PC-9 (cell line): ENCODE data around the gene ELMO1. TPM values are rescaled to one million over a fixed set of nuclear protein-coding genes. Genes with fewer than 3 reads are reported as not detected.

ENCODE experiments used
- BruUV-seq: library from RNA; stranded (reverse); fragments of 400-500 nt; replicated peaks from 2 replicates; lab custom pipeline; 2021; lab: Mats Ljungman, UMichigan
- CTCF ChIA-PET: fragments of 300-600 bp; sonication (Branson Sonifier 250); formaldehyde crosslinking; loops from one replicate; lab custom pipeline; 2022; ENCODE audit warnings: antibody characterized with exemption; lab: Charles Lee
- POLR2A ChIA-PET: fragments of 300-600 bp; sonication (Branson Sonifier 250); formaldehyde crosslinking; loops from one replicate; lab custom pipeline; 2022; ENCODE audit warnings: antibody characterized with exemption; ENCODE audit not compliant: unreplicated experiment; lab: Charles Lee
- DNase-seq, 2 experiments: peaks; one replicate each; pipeline versions ENCODE4 v3.0.0 to v3.0.0-alpha.2; 2015 to 2022; ENCODE audit warnings: mixed read lengths in 1 of 2
- H2AFZ ChIP-seq: fragments of 200-600 bp; sonication (generic); 2 replicates; pipeline ENCODE4 v1.8.1; 2017; ENCODE audit warnings: antibody characterized with exemption
- H3F3A ChIP-seq: fragments of 200-600 bp; sonication (generic); 2 replicates; pipeline ENCODE4 v1.8.1; 2017; ENCODE audit warnings: antibody characterized with exemption, mild to moderate bottlenecking, low read depth; ENCODE audit not compliant: insufficient read depth
- H3K27ac ChIP-seq: fragments of 200-600 bp; sonication (generic); 2 replicates; pipeline ENCODE4 v1.6.1; 2016; ENCODE audit warnings: mixed run types
- H3K27me3 ChIP-seq: fragments of 200-600 bp; sonication (generic); 2 replicates; pipeline ENCODE4 v1.6.1; 2016; ENCODE audit warnings: low read depth, mixed run types; ENCODE audit not compliant: insufficient read depth
- H3K36me3 ChIP-seq: fragments of 200-600 bp; sonication (generic); 2 replicates; pipeline ENCODE4 v1.6.1; 2016; ENCODE audit warnings: low read depth, mixed run types
- H3K4me1 ChIP-seq: fragments of 200-600 bp; sonication (generic); replicated peaks from 2 replicates; pipeline ENCODE4 v1.6.1; 2016; ENCODE audit warnings: mixed run types; ENCODE audit not compliant: insufficient read depth
- H3K4me2 ChIP-seq: fragments of 200-600 bp; sonication (generic); 2 replicates; pipeline ENCODE4 v1.6.1; 2017; ENCODE audit warnings: mixed run types
- H3K4me3 ChIP-seq: fragments of 200-600 bp; sonication (generic); 2 replicates; pipeline ENCODE4 v1.6.1; 2016; ENCODE audit warnings: mixed run types
- H3K79me2 ChIP-seq: fragments of 200-600 bp; sonication (generic); 2 replicates; pipeline ENCODE4 v1.6.1; 2017; ENCODE audit warnings: low read depth, mixed run types
- H3K9me2 ChIP-seq: fragments of 200-600 bp; sonication (generic); 2 replicates; pipeline ENCODE4 v1.8.1; 2017; ENCODE audit warnings: mild to moderate bottlenecking; ENCODE audit not compliant: insufficient read depth
- H3K9me3 ChIP-seq: fragments of 200-600 bp; sonication (generic); 2 replicates; pipeline ENCODE4 v1.8.1; 2016; ENCODE audit warnings: low read depth; ENCODE audit not compliant: insufficient read depth
- H4K20me1 ChIP-seq: fragments of 200-600 bp; sonication (generic); 2 replicates; pipeline ENCODE4 v1.8.1; 2017; ENCODE audit not compliant: insufficient read depth
- EZH2 ChIP-seq: fragments of 200-600 bp; sonication (generic); IDR thresholded peaks from 2 replicates; pipeline ENCODE4 v1.8.0; 2017; ENCODE audit warnings: antibody characterized with exemption, low read depth
- intact Hi-C: fragments of 100-400 bp; cut with micrococcal nuclease; formaldehyde crosslinking; loops from one replicate; pipeline ENCODE4 v1.10.0; 2022; ENCODE audit not compliant: unreplicated experiment
- total RNA-seq: library from RNA; stranded (reverse); gene quantifications from 2 replicates; pipeline ENCODE4 v1.2.3, GENCODE V29; 2021
- TF ChIP-seq, protein P1 (sequence below): fragments of 200-600 bp; sonication (generic); conservative IDR thresholded peaks from 2 replicates; pipeline ENCODE4 v1.6.1; 2017; ENCODE audit warnings: mixed run types, antibody characterized with exemption, mild to moderate bottlenecking, moderate library complexity

ELMO1 gene
- total RNA-seq, 1 experiment from 2014 or later, result 4.8 TPM

DNA sequence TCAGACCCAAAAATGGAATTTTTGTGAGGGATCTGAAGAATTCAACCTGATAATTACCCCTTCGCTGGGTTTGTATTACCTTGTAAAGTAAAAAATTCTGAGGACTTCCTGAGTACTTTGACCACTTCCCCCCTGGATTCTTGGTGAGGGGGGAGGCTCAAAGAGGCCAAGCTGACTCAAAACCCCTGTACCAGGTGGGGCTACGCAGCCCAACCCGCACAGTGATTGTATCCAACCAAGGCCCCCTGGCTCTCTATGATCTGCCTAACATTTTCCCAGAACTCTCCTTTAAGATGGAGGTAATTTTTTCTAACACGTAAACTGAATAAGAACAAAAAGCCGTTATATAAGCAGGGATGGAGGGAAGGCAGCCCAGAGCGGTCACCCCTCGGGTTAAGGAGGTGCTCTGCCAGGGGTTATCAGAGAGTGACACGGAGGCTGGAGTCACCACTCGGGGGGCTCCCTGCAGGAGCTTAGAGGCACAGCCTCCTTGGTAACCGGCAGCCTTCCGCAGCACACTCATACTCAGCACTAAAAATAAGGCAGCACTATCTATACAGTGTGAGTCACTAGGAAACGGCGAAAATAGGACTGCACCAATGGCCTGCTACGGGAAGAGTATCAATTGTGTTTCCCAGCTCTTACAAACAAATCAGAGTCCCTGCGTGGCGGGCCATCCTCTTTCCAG, 255.4 kb downstream of the ELMO1 start:
- H3K9me2 ChIP-seq, result no peaks in the 10 kb centered on the region; the same call in 1 of the 2 replicates
- CTCF ChIA-PET, result no interaction called here
- intact Hi-C loops, result no loop called here
- no peaks in the 10 kb centered on the region for H4K20me1 ChIP-seq
- H3K4me2 ChIP-seq, result no peak overlapping the region
- no peaks in the 10 kb centered on the region for H3K79me2 ChIP-seq
- no peaks in the 10 kb centered on the region for H3F3A ChIP-seq
- no peaks in the 10 kb centered on the region for H3K4me1 ChIP-seq
- no peak overlapping the region for H3K27ac ChIP-seq
- POLR2A ChIA-PET, result no interaction called here
- BruUV-seq, result no TSS peak
- TF ChIP-seq, protein P1, sequence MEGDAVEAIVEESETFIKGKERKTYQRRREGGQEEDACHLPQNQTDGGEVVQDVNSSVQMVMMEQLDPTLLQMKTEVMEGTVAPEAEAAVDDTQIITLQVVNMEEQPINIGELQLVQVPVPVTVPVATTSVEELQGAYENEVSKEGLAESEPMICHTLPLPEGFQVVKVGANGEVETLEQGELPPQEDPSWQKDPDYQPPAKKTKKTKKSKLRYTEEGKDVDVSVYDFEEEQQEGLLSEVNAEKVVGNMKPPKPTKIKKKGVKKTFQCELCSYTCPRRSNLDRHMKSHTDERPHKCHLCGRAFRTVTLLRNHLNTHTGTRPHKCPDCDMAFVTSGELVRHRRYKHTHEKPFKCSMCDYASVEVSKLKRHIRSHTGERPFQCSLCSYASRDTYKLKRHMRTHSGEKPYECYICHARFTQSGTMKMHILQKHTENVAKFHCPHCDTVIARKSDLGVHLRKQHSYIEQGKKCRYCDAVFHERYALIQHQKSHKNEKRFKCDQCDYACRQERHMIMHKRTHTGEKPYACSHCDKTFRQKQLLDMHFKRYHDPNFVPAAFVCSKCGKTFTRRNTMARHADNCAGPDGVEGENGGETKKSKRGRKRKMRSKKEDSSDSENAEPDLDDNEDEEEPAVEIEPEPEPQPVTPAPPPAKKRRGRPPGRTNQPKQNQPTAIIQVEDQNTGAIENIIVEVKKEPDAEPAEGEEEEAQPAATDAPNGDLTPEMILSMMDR, result no peak
- no peak for TF ChIP-seq EZH2
- H3K27me3 ChIP-seq, result peaks cover 41% of the 10 kb centered on the region
- no peak overlapping the region for H2AFZ ChIP-seq
- no peak overlapping the region for H3K4me3 ChIP-seq
- no peak for DNase-seq
- no peaks in the 10 kb centered on the region for H3K36me3 ChIP-seq
- no peaks in the 10 kb centered on the region for H3K9me3 ChIP-seq

DNA sequence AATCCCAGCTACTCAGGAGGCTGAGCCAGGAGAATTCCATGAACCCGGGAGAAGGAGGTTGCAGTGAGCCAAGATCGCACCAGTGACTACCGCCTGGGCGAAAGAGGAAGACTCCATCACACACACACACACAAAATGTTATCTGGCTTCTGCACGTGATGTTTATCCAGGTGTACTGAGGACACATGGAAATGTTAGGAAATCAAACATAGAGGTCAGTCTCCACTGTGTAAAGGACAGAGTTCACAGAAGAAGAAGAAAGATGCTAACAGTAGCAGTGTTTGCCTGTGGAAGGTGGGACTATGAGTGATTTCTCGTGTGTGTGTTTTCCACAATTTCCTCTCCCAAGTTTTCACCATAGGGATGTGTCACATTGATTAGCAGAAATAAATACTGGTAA, 256.9 kb downstream of the ELMO1 start:
- TF ChIP-seq, protein P1, result no peak
- no peak for TF ChIP-seq EZH2
- ChIA-PET POLR2A (no interaction called here), CTCF (no interaction called here)
- Histone ChIP-seq H3K4me3 (no peak overlapping the region), H3K9me3 (no peaks in the 10 kb centered on the region), H3F3A (no peaks in the 10 kb centered on the region), H3K4me1 (no peaks in the 10 kb centered on the region), H3K79me2 (no peaks in the 10 kb centered on the region), H3K36me3 (no peaks in the 10 kb centered on the region), H3K9me2 (no peaks in the 10 kb centered on the region; the same call in 1 of the 2 replicates), H3K4me2 (no peak overlapping the region), H3K27ac (no peak overlapping the region), H4K20me1 (no peaks in the 10 kb centered on the region; the same call in 1 of the 2 replicates), H3K27me3 (peaks cover 41% of the 10 kb centered on the region), H2AFZ (no peak overlapping the region)
- intact Hi-C loops, result no loop called here
- no peak for DNase-seq
- no TSS peak for BruUV-seq

DNA sequence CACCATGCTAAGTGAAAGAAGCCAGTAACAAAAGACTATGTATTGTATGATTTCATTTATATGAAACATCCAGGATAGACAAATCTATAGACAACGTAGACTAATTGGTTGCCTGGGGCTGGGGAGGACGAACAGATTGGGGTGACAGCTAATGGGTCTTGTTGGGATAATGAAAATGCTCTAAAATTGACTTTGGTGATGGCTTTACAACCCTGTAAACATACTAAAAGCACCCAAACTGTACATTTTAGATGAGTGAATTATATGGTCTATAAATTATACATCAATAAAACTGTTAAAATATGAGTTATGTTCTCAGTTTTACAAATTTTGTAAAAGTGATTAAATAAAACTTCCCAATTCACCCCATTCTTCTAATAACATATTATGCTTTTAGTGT, 261.5 kb downstream of the ELMO1 start:
- H3K4me2 ChIP-seq, result no peak overlapping the region
- H3K36me3 ChIP-seq, result no peaks in the 10 kb centered on the region
- ChIA-PET CTCF (no interaction called here), POLR2A (no interaction called here)
- no peaks in the 10 kb centered on the region for H3F3A ChIP-seq
- peaks cover 9% of the 10 kb centered on the region for H3K27me3 ChIP-seq
- H3K9me3 ChIP-seq, result no peaks in the 10 kb centered on the region
- H3K79me2 ChIP-seq, result no peaks in the 10 kb centered on the region
- H3K9me2 ChIP-seq, result no peaks in the 10 kb centered on the region; the same call in 1 of the 2 replicates
- no peak overlapping the region for H3K27ac ChIP-seq
- TF ChIP-seq EZH2, result no peak
- TF ChIP-seq, protein P1, result no peak
- H3K4me1 ChIP-seq, result no peaks in the 10 kb centered on the region
- no TSS peak for BruUV-seq
- no peaks in the 10 kb centered on the region; the same call in 1 of the 2 replicates for H4K20me1 ChIP-seq
- intact Hi-C loops, result no loop called here
- no peak for DNase-seq
- H2AFZ ChIP-seq, result no peak overlapping the region
- no peak overlapping the region for H3K4me3 ChIP-seq
